GM12878 (cell line): ENCODE measurements around the gene C22orf42. TPM values are rescaled to one million over a fixed set of nuclear protein-coding genes. Genes with fewer than 3 reads are reported as not detected.

Experiments
- CHD2 ChIP-seq: IDR thresholded peaks from 2 replicates; pipeline ENCODE4 v1.6.1; 2011; ENCODE audit warnings: low read depth, low read length, improper control_type of control experiment, borderline replicate concordance
- EED ChIP-seq: sonication (generic); IDR thresholded peaks from 2 replicates; pipeline ENCODE4 v1.6.1; 2016; ENCODE audit warnings: antibody characterized with exemption, low read depth
- MTA3 ChIP-seq: IDR thresholded peaks from 2 replicates; pipeline ENCODE4 v1.6.1; 2012; ENCODE audit warnings: low read length, inconsistent platforms, borderline replicate concordance
- NFYA ChIP-seq: IDR thresholded peaks from 2 replicates; pipeline ENCODE4 v1.6.1; 2011; ENCODE audit warnings: low read depth, mild to moderate bottlenecking, low read length, improper control_type of control experiment, borderline replicate concordance
- ZBTB11 ChIP-seq: fragments of 450-650 bp; formaldehyde crosslinking; IDR thresholded peaks from 2 replicates; pipeline ENCODE4 v1.5.0; 2022; ENCODE audit warnings: mild to moderate bottlenecking, missing genetic modification characterization
- ZBTB33 ChIP-seq: fragments of 450-650 bp; IDR thresholded peaks from 2 replicates; pipeline ENCODE4 v1.6.1; 2017; ENCODE audit warnings: mild to moderate bottlenecking
- ZNF24 ChIP-seq: fragments of 450-650 bp; IDR thresholded peaks from 2 replicates; pipeline ENCODE4 v1.6.1; 2017; ENCODE audit warnings: antibody characterized with exemption, mild to moderate bottlenecking
- ZNF274 ChIP-seq: IDR thresholded peaks from one replicate; pipeline ENCODE4 v1.8.0; 2011; ENCODE audit not compliant: insufficient read length, insufficient read depth
- polyA plus RNA-seq, 11 experiments: library from polyadenylated mRNA; depleted of rRNA in 4 of 11; unstranded in 6 of 11; stranded (reverse) in 5 of 11; fragments of >200 nt; fragmentation: Nextera tagmentation in 4 of 11; fragmentation: Illumina TruSeq in 1 of 11; extraction: Ambion mirVana in 4 of 11; extraction: Trizol in 1 of 11; gene quantifications; 1 replicate in 1 of 11; 2 replicates in 10 of 11; pipeline versions ENCODE4 v1.2.1 to v1.2.3, GENCODE V29; 2011 to 2016; ENCODE audit warnings: inconsistent platforms in 2 of 11, missing spikeins in 2 of 11, low read depth in 1 of 11
- total RNA-seq, 4 experiments: library from RNA; depleted of rRNA in 3 of 4; stranded (reverse); fragments of >200 nt in 3 of 4; fragmentation: Illumina TruSeq in 1 of 4; extraction: Trizol in 1 of 4; gene quantifications; 2 replicates each; pipeline versions ENCODE4 v1.2.1 to v1.2.3, GENCODE V29; 2013 to 2021

C22orf42 gene
- total and polyA plus RNA-seq, 10 of the 15 experiments (the other 5 are each of a cell fraction or from before 2014, with no cell fraction given): not detected

GRCh38 chr22:32120603-32121002, 38.5 kb downstream of the C22orf42 start (continued):
- TF ChIP-seq ZBTB33 (no peak), MTA3 (no peak), CHD2 (no peak), NFYA (no peak), ZNF274 (no peak), ZNF24 (no peak), EED (no peak), ZBTB11 (CRISPR knock-in tag) (no peak)
